CD14-positive monocyte (primary cell): ENCODE data around the gene ZBED4. TPM values are rescaled to one million over a fixed set of nuclear protein-coding genes. Genes with fewer than 3 reads are reported as not detected.

Experiments used
- DNase-seq, 3 donors: peaks; one replicate each; pipeline ENCODE4 v3.0.0-alpha.2; 2011 to 2022
- H2AFZ ChIP-seq: 2 replicates; pipeline ENCODE4 v1.6.0; 2012; ENCODE audit warnings: mild to moderate bottlenecking, low read depth, low read length, inconsistent platforms; ENCODE audit not compliant: insufficient read depth, poor library complexity, severe bottlenecking
- H3K27ac ChIP-seq, 2 donors: 1 replicate in 1 of 2; 2 replicates in 1 of 2; pipeline ENCODE4 v1.5.1; 2012 to 2013; ENCODE audit warnings: low read length in 2 of 2, control low read depth in 1 of 2, inconsistent platforms in 1 of 2, low read depth in 1 of 2, mild to moderate bottlenecking in 1 of 2
- H3K27me3 ChIP-seq, 2 donors: one replicate each; pipeline versions ENCODE4 v1.6.0 to v1.6.1; 2011 to 2013; ENCODE audit warnings: low read length in 2 of 2; ENCODE audit not compliant: control insufficient read depth in 2 of 2, insufficient read depth in 2 of 2
- H3K36me3 ChIP-seq, 2 donors: replicated peaks in 1 of 2; 1 replicate in 1 of 2; 2 replicates in 1 of 2; pipeline versions ENCODE4 v1.5.1 to v1.6.1; 2012 to 2013; ENCODE audit warnings: low read length in 2 of 2, control low read depth in 1 of 2, inconsistent platforms in 1 of 2, mild to moderate bottlenecking in 1 of 2; ENCODE audit not compliant: insufficient read depth in 2 of 2, control insufficient read depth in 1 of 2
- H3K4me1 ChIP-seq, 2 donors: 1 replicate in 1 of 2; 2 replicates in 1 of 2; pipeline versions ENCODE4 v1.5.1 to v1.6.1; 2012 to 2013; ENCODE audit warnings: low read length in 2 of 2, control low read depth in 1 of 2, inconsistent platforms in 1 of 2, mild to moderate bottlenecking in 1 of 2, moderate library complexity in 1 of 2; ENCODE audit not compliant: insufficient read depth in 2 of 2, control insufficient read depth in 1 of 2
- H3K4me2 ChIP-seq: replicated peaks from 2 replicates; pipeline ENCODE3; 2012; ENCODE audit warnings: low read length, moderate library complexity, mild to moderate bottlenecking; ENCODE audit not compliant: poor library complexity, severe bottlenecking; ENCODE audit errors: extremely low read depth
- H3K4me3 ChIP-seq, 3 experiments: fragments of 200-600 bp in 1 of 3; sonication (generic) in 1 of 3; replicated peaks in 1 of 3; 1 replicate in 2 of 3; 2 replicates in 1 of 3; pipeline ENCODE4 v1.5.1; 2011 to 2013; ENCODE audit warnings: low read length in 3 of 3, mild to moderate bottlenecking in 3 of 3, control low read depth in 2 of 3, low read depth in 2 of 3, inconsistent platforms in 1 of 3, moderate library complexity in 1 of 3
- H3K79me2 ChIP-seq: 2 replicates; pipeline ENCODE4 v1.6.0; 2012; ENCODE audit warnings: mild to moderate bottlenecking, control low read depth, inconsistent platforms, low read length, moderate library complexity; ENCODE audit not compliant: insufficient read depth
- H3K9ac ChIP-seq: 2 replicates; pipeline ENCODE4 v1.6.0; 2017; ENCODE audit warnings: low read length, mild to moderate bottlenecking; ENCODE audit not compliant: insufficient read depth, poor library complexity, severe bottlenecking
- H3K9me3 ChIP-seq, 2 donors: replicated peaks in 1 of 2; 1 replicate in 1 of 2; 2 replicates in 1 of 2; pipeline versions ENCODE4 v1.5.1 to v1.6.1; 2012 to 2013; ENCODE audit warnings: low read length in 2 of 2, control low read depth in 1 of 2; ENCODE audit not compliant: control insufficient read depth in 1 of 2, insufficient read depth in 1 of 2
- H4K20me1 ChIP-seq: 2 replicates; pipeline ENCODE4 v1.6.0; 2012; ENCODE audit warnings: mild to moderate bottlenecking, low read length, control low read depth, moderate library complexity; ENCODE audit not compliant: insufficient read depth
- H3K27ac Mint-ChIP-seq, 7 donors: one replicate each; pipeline ENCODE4 v1.8.0; 2020; ENCODE audit warnings: mild to moderate bottlenecking in 7 of 7, mixed read lengths in 7 of 7, moderate library complexity in 6 of 7, inconsistent platforms in 2 of 7
- H3K27me3 Mint-ChIP-seq, 3 donors: one replicate each; pipeline ENCODE4 v1.8.0; 2021 to 2022; ENCODE audit warnings: low read depth in 3 of 3, mild to moderate bottlenecking in 3 of 3, mixed read lengths in 3 of 3, moderate library complexity in 3 of 3, inconsistent platforms in 1 of 3
- H3K36me3 Mint-ChIP-seq, 2 donors: one replicate each; pipeline ENCODE4 v1.8.0; 2020; ENCODE audit warnings: mixed read lengths in 2 of 2, inconsistent platforms in 1 of 2, mild to moderate bottlenecking in 1 of 2
- H3K4me1 Mint-ChIP-seq: one replicate; pipeline ENCODE4 v1.8.0; 2020; ENCODE audit warnings: mild to moderate bottlenecking, mixed read lengths
- H3K4me3 Mint-ChIP-seq, 2 donors: one replicate each; pipeline ENCODE4 v1.8.0; 2020; ENCODE audit warnings: mild to moderate bottlenecking in 2 of 2, mixed read lengths in 2 of 2, moderate library complexity in 1 of 2
- H3K9me3 Mint-ChIP-seq, 7 donors: one replicate each; pipeline ENCODE4 v1.8.0; 2020 to 2022; ENCODE audit warnings: mixed read lengths in 7 of 7, mild to moderate bottlenecking in 6 of 7, moderate library complexity in 6 of 7, inconsistent platforms in 2 of 7
- CTCF ChIP-seq: fragments of 200-600 bp; IDR thresholded peaks from one replicate; pipeline ENCODE4 v1.8.0; 2022; ENCODE audit warnings: antibody characterized with exemption, mild to moderate bottlenecking
- WGBS: methylation state at CpG from one replicate; pipeline ENCODE4 v1.1.5; 2013; ENCODE audit warnings: missing lambda C conversion rate; ENCODE audit not compliant: insufficient coverage; 5-methylcytosine and 5-hydroxymethylcytosine counted together
- intact Hi-C, 2 donors: fragments of 100-400 bp; cut with micrococcal nuclease; formaldehyde crosslinking; loops; one replicate each; pipeline versions ENCODE4 v1.15.0 to v1.15.1; 2023
- polyA plus RNA-seq, 3 donors: library from polyadenylated mRNA; depleted of rRNA in 1 of 3; unstranded in 2 of 3; stranded (reverse) in 1 of 3; fragments of 300-500 nt in 2 of 3; fragments of >200 nt in 1 of 3; fragmentation: Illumina TruSeq in 2 of 3; gene quantifications; 1 replicate in 2 of 3; 2 replicates in 1 of 3; pipeline ENCODE4 v1.2.3, GENCODE V29; 2012 to 2021

The ZBED4 gene
- polyA plus RNA-seq, 3 donors = 3.8 to 8.2 (median 5.7) TPM

DNA sequence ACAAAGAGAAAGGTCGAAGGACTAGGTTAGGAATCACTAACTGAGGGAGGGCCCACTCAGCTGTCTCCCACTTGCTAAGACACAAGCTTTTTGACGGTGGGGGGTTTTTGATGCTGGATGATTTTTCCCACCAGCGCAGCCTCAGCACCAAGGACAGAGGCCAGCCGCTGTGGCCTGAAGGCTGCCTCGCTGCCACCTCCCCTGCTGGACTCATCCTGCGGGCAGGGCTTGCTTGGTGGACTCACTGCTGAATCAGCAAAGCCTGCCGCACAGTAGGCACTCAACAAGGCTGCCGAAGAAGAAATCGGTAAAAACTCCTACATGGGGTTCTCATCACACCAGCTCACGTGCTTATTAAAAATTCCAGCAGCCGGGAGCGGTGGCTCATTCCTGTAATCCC, 62.0 kb downstream of the ZBED4 start:
- Histone ChIP-seq H3K27me3 (no peaks in the 10 kb centered on the region), H3K79me2 (peaks cover 21% of the 10 kb centered on the region), H3K9me3 (no peaks in the 10 kb centered on the region), H3K4me2 (no peak overlapping the region), H2AFZ (no peak overlapping the region), H3K4me3 (no peak overlapping the region), H3K36me3 (peaks cover 19 to 38% of the 10 kb centered on the region in 2 donors), H3K9ac (no peak overlapping the region), H4K20me1 (no peaks in the 10 kb centered on the region), H3K27ac (no peak overlapping the region), H3K4me1 (peaks cover 20 to 23% of the 10 kb centered on the region in 2 donors)
- no peak overlapping the region for H3K4me3 Mint-ChIP-seq
- TF ChIP-seq CTCF = no peak
- 96% methylated on average over 9 of the region's 12 CpGs for WGBS
- no peaks in the 10 kb centered on the region for H3K9me3 Mint-ChIP-seq
- H3K27ac Mint-ChIP-seq = no peak overlapping the region
- H3K36me3 Mint-ChIP-seq = peaks cover 28 to 41% of the 10 kb centered on the region in 2 donors
- H3K4me1 Mint-ChIP-seq = peaks cover 23% of the 10 kb centered on the region
- DNase-seq = no peak
- peaks cover 0 to 4% (median 0%) of the 10 kb centered on the region in 3 donors for H3K27me3 Mint-ChIP-seq
- intact Hi-C loops = no loop called here

DNA sequence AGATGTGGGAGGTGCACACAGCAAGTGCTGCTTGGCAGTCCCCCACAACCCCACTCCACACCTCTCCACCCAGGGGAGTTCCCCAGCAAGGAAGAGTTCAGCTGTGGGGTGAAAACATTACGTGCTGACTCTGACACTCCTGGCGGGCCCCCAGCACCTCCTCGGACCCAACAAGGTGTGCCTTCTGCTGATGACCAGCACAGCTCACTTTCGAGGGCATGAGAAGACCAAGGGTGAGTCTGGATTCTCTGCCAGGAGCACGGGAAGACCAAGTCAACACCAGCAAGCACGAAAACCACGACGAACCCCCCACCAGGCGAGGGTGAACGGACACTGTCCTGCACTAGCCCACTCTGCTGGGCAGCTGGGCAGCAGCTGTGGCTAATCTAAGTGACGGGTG, 63.2 kb downstream of the ZBED4 start:
- Histone ChIP-seq H3K4me2 (no peak overlapping the region), H3K27ac (no peak overlapping the region), H3K9me3 (no peaks in the 10 kb centered on the region), H3K27me3 (no peaks in the 10 kb centered on the region), H3K9ac (no peak overlapping the region), H3K79me2 (peaks cover 21% of the 10 kb centered on the region), H3K4me3 (no peak overlapping the region), H3K36me3 (peaks cover 15 to 40% of the 10 kb centered on the region in 2 donors), H2AFZ (no peak overlapping the region), H3K4me1 (peaks cover 20 to 23% of the 10 kb centered on the region in 2 donors), H4K20me1 (no peaks in the 10 kb centered on the region)
- no peak for DNase-seq
- WGBS = 91% methylated on average over 9 of the region's 11 CpGs
- no peaks in the 10 kb centered on the region for H3K9me3 Mint-ChIP-seq
- H3K27ac Mint-ChIP-seq = peak overlapping the region in 2 of 7 donors; percentile 26 to 38
- intact Hi-C loops = no loop called here
- peak overlapping the region in 1 of 2 donors; percentile 79 for H3K4me3 Mint-ChIP-seq
- TF ChIP-seq CTCF = no peak
- H3K36me3 Mint-ChIP-seq = peaks cover 30 to 41% of the 10 kb centered on the region in 2 donors
- peaks cover 0 to 4% (median 0%) of the 10 kb centered on the region in 3 donors for H3K27me3 Mint-ChIP-seq
- peaks cover 23% of the 10 kb centered on the region for H3K4me1 Mint-ChIP-seq
